ENCODE results near the gene KHK. TPM values are rescaled to one million over a fixed set of nuclear protein-coding genes. Genes with fewer than 3 reads are reported as not detected.

Gene KHK
- total RNA-seq, 1 donor from 2014 or later, result 2.4 TPM

DNA sequence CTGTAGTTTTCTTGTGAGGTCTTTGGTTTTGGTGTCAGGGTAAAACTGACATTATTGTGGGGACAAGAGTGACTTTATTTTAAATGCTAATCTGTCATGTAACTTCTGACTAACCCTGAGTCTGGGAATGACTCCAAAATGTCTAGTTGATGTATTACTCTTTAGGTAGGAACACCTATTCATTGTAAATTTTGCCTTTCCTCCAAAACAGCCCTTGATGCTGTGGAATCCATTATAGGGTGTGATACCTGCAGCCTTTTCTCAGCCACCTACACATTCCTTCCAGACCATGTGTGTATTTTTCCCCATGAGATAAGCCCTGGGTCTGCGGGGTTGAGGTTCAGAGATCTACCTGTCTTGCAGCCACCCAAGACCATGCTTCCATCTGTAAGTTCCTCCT lies 56.7 kb downstream of the KHK start:
- DNase-seq (ENCODE audit: extremely low spot score, unreplicated experiment), result no peak
- no peaks in the 10 kb centered on the region for H3K36me3 Mint-ChIP-seq (ENCODE audit: unreplicated experiment)
- no peak for TF ChIP-seq CTCF (IDR thresholded peaks at IDR 0.05)
- peaks cover 6% of the 10 kb centered on the region for H3K9me3 Mint-ChIP-seq (ENCODE audit: unreplicated experiment)
- H3K27me3 Mint-ChIP-seq (ENCODE audit: unreplicated experiment), result peaks cover 43% of the 10 kb centered on the region
- no peaks in the 10 kb centered on the region for H3K4me1 Mint-ChIP-seq (ENCODE audit: unreplicated experiment)
- no peak overlapping the region for H3K27ac Mint-ChIP-seq (ENCODE audit: unreplicated experiment)
- no peak overlapping the region for H3K4me3 Mint-ChIP-seq (ENCODE audit: unreplicated experiment)

GRCh38 chr2:27145682-27146081 lies 59.1 kb downstream of the KHK start:
- Mint-ChIP-seq H3K27me3 (ENCODE audit: unreplicated experiment) (peaks cover 31% of the 10 kb centered on the region), H3K4me1 (ENCODE audit: unreplicated experiment) (no peaks in the 10 kb centered on the region), H3K27ac (ENCODE audit: unreplicated experiment) (no peak overlapping the region), H3K4me3 (ENCODE audit: unreplicated experiment) (no peak overlapping the region), H3K9me3 (ENCODE audit: unreplicated experiment) (peaks cover 6% of the 10 kb centered on the region), H3K36me3 (ENCODE audit: unreplicated experiment) (no peaks in the 10 kb centered on the region)
- no peak for DNase-seq (ENCODE audit: extremely low spot score, unreplicated experiment)
- TF ChIP-seq CTCF (IDR thresholded peaks at IDR 0.05), result no peak

DNA sequence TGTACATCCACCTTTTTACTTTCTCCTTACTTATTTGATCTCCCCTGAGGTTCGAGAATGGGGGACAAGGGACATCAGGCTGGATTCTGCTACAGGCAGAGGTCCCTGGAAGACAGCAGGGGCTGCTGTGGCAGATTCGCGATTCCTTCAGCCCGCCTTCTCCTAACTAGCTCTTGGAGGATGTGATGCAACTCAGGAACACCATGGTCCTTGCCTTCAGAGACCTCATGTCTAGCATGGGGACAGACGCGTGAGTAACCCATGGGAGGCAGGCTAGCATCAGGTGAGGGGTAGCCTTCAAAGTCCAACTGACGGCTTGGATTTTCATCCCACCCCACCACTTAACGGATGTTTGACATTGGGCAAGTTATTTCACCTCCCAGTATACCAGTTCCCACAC lies 61.4 kb downstream of the KHK start:
- H3K9me3 Mint-ChIP-seq (ENCODE audit: unreplicated experiment), result peaks cover 3% of the 10 kb centered on the region
- H3K4me3 Mint-ChIP-seq (ENCODE audit: unreplicated experiment), result no peak overlapping the region
- DNase-seq (ENCODE audit: extremely low spot score, unreplicated experiment), result no peak
- no peaks in the 10 kb centered on the region for H3K36me3 Mint-ChIP-seq (ENCODE audit: unreplicated experiment)
- H3K27me3 Mint-ChIP-seq (ENCODE audit: unreplicated experiment), result peaks cover 24% of the 10 kb centered on the region
- H3K4me1 Mint-ChIP-seq (ENCODE audit: unreplicated experiment), result no peaks in the 10 kb centered on the region
- TF ChIP-seq CTCF (IDR thresholded peaks at IDR 0.05), result no peak
- H3K27ac Mint-ChIP-seq (ENCODE audit: unreplicated experiment), result no peak overlapping the region

- Mint-ChIP-seq H3K36me3 (ENCODE audit: unreplicated experiment) (no peaks in the 10 kb centered on the region), H3K4me1 (ENCODE audit: unreplicated experiment) (no peaks in the 10 kb centered on the region), H3K27me3 (ENCODE audit: unreplicated experiment) (peaks cover 18% of the 10 kb centered on the region), H3K27ac (ENCODE audit: unreplicated experiment) (no peak within 1 kb of the TSS), H3K9me3 (ENCODE audit: unreplicated experiment) (no peaks in the 10 kb centered on the region), H3K4me3 (ENCODE audit: unreplicated experiment) (no peak within 1 kb of the TSS)
- no peak for TF ChIP-seq CTCF (IDR thresholded peaks at IDR 0.05)
- no peak for DNase-seq (ENCODE audit: extremely low spot score, unreplicated experiment)
These were observed 62.3 kb downstream of the KHK start, which contains the start of gene TCF23 for GRCh38 chr2:27148801-27149439. Gene TCF23 (plus strand): TSS chr2:27149004. CDS start chr2:27149134, 130 bp downstream.

DNA sequence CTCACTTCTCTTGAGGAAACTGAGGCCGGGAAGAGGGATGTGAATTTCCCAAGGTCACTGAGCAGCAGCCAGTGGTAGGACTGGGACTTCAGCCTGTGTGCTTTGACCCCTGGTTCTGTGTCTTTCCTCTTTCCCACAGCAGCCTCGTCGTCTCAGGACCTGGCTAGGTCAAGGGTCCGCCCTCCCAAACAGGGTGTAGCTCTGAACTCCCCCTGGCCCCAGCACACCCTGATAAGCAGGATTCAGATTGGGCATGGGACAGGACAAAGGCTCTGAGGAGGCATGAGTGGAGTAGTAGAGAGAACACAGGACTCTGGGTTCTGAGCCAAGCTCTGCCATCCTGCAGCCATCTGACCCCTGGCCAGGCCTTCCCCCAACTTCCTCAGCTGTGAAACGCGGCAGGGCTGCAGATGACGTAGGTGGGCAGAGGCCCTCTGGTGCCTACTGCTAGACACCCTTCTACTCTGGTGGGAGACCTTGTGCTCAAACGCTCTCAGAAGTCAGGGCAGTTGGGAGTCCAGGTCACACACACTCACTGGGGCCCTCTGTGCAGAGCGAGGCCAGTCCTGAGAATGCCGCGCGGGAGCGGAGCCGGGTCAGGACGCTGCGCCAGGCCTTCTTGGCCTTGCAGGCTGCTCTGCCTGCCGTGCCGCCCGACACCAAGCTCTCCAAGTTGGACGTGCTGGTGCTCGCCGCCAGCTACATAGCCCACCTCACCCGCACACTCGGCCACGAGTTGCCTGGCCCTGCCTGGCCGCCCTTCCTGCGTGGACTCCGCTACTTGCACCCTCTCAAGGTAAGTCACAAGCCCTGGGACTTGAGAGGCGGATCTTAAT lies 63.2 kb downstream of the KHK start:
- no peak for DNase-seq (ENCODE audit: extremely low spot score, unreplicated experiment)
- H3K4me1 Mint-ChIP-seq (ENCODE audit: unreplicated experiment), result no peaks in the 10 kb centered on the region
- H3K27ac Mint-ChIP-seq (ENCODE audit: unreplicated experiment), result no peak overlapping the region
- H3K4me3 Mint-ChIP-seq (ENCODE audit: unreplicated experiment), result no peak overlapping the region
- no peaks in the 10 kb centered on the region for H3K9me3 Mint-ChIP-seq (ENCODE audit: unreplicated experiment)
- H3K36me3 Mint-ChIP-seq (ENCODE audit: unreplicated experiment), result no peaks in the 10 kb centered on the region
- TF ChIP-seq CTCF (IDR thresholded peaks at IDR 0.05), result no peak
- H3K27me3 Mint-ChIP-seq (ENCODE audit: unreplicated experiment), result peaks cover 12% of the 10 kb centered on the region

Data from osteocyte (in vitro differentiated cells).